Neural progenitor cell (in vitro differentiated cells): ENCODE data around the gene ZMIZ1. TPM values are rescaled to one million over a fixed set of nuclear protein-coding genes. Genes with fewer than 3 reads are reported as not detected.
A peak's percentile ranks its signal among the peaks of the same experiment; 100 is the strongest.

Experiments used
- DNase-seq: peaks from one replicate; pipeline ENCODE4 v3.0.0-alpha.2; 2016; ENCODE audit warnings: low spot score
- H2AFZ ChIP-seq: fragments of 200-600 bp; sonication (generic); replicated peaks from 2 replicates; pipeline ENCODE4 v1.6.1; 2016; ENCODE audit warnings: antibody characterized with exemption
- H3F3A ChIP-seq: fragments of 200-600 bp; sonication (generic); 2 replicates; pipeline ENCODE4 v1.6.1; 2016; ENCODE audit warnings: antibody characterized with exemption, low read depth
- H3K27ac ChIP-seq: fragments of 200-600 bp; sonication (generic); 2 replicates; pipeline ENCODE4 v1.5.1; 2016; ENCODE audit warnings: mild to moderate bottlenecking
- H3K27me3 ChIP-seq: fragments of 200-600 bp; sonication (generic); 2 replicates; pipeline ENCODE4 v1.6.1; 2016; ENCODE audit warnings: mild to moderate bottlenecking, moderate library complexity
- H3K36me3 ChIP-seq: fragments of 200-600 bp; sonication (generic); 2 replicates; pipeline ENCODE4 v1.5.1; 2016
- H3K4me1 ChIP-seq: fragments of 200-600 bp; sonication (generic); 2 replicates; pipeline ENCODE4 v1.6.1; 2016; ENCODE audit warnings: mixed run types
- H3K4me2 ChIP-seq: fragments of 200-600 bp; sonication (generic); 2 replicates; pipeline ENCODE4 v1.6.1; 2016
- H3K4me3 ChIP-seq: fragments of 200-600 bp; sonication (generic); 2 replicates; pipeline ENCODE4 v1.5.1; 2016
- H3K79me2 ChIP-seq: fragments of 200-600 bp; sonication (generic); 2 replicates; pipeline ENCODE4 v1.6.1; 2016; ENCODE audit warnings: low read depth
- H3K9ac ChIP-seq: fragments of 200-600 bp; sonication (generic); 2 replicates; pipeline ENCODE4 v1.6.1; 2016
- H3K9me3 ChIP-seq: fragments of 200-600 bp; sonication (generic); 2 replicates; pipeline ENCODE4 v1.5.1; 2016; ENCODE audit warnings: low read depth
- H4K20me1 ChIP-seq: fragments of 200-600 bp; sonication (generic); 2 replicates; pipeline ENCODE4 v1.6.1; 2016; ENCODE audit warnings: low read depth
- H3K27ac Mint-ChIP-seq: 3 replicates; pipeline ENCODE4 v1.8.0; 2021; ENCODE audit warnings: mixed read lengths
- H3K27me3 Mint-ChIP-seq: 2 replicates; pipeline ENCODE4 v1.8.0; 2022; ENCODE audit warnings: low read depth, mild to moderate bottlenecking, inconsistent platforms, moderate library complexity, mixed read lengths; ENCODE audit not compliant: insufficient read depth
- H3K36me3 Mint-ChIP-seq: 3 replicates; pipeline ENCODE4 v1.8.0; 2021; ENCODE audit warnings: mixed read lengths
- H3K4me1 Mint-ChIP-seq: 3 replicates; pipeline ENCODE4 v1.8.0; 2021; ENCODE audit warnings: mixed read lengths
- H3K4me3 Mint-ChIP-seq: 3 replicates; pipeline ENCODE4 v1.8.0; 2021; ENCODE audit warnings: mild to moderate bottlenecking, moderate library complexity, mixed read lengths
- H3K9me3 Mint-ChIP-seq: 3 replicates; pipeline ENCODE4 v1.8.0; 2020; ENCODE audit warnings: mixed read lengths
- CTCF ChIP-seq: fragments of 200-600 bp; sonication (generic); IDR thresholded peaks from 2 replicates; pipeline ENCODE4 v1.5.1; 2017; ENCODE audit warnings: antibody characterized with exemption, mild to moderate bottlenecking
- EZH2 ChIP-seq: fragments of 200-600 bp; sonication (generic); IDR thresholded peaks from 2 replicates; pipeline ENCODE4 v1.6.1; 2017; ENCODE audit warnings: antibody characterized with exemption, mild to moderate bottlenecking, moderate library complexity
- EZH2phosphoT487 ChIP-seq: fragments of 200-600 bp; sonication (generic); IDR thresholded peaks from 2 replicates; pipeline ENCODE4 v1.6.1; 2017; ENCODE audit warnings: antibody characterized with exemption
- total RNA-seq: library from RNA; depleted of rRNA; stranded (reverse); fragments of >200 nt; gene quantifications from 2 replicates; pipeline ENCODE4 v1.2.3, GENCODE V29; 2015; ENCODE audit warnings: low replicate concordance

ZMIZ1 gene
- total RNA-seq, 1 donor from 2014 or later = 5.8 TPM

- TF ChIP-seq CTCF (peak; percentile 7), EZH2 (no peak)
- peaks cover 100% of the 10 kb centered on the region for H4K20me1 ChIP-seq
- no peak overlapping the region for H3K27ac ChIP-seq
- no peaks in the 10 kb centered on the region for H3K9me3 ChIP-seq
- no peak overlapping the region for H3K4me3 ChIP-seq
- Mint-ChIP-seq H3K36me3 (peaks cover 5% of the 10 kb centered on the region), H3K27me3 (peaks cover 2% of the 10 kb centered on the region), H3K4me1 (peaks cover 69% of the 10 kb centered on the region), H3K27ac (no peak overlapping the region), H3K4me3 (no peak overlapping the region), H3K9me3 (no peaks in the 10 kb centered on the region)
- H3K36me3 ChIP-seq = no peaks in the 10 kb centered on the region
- no peaks in the 10 kb centered on the region for H3K27me3 ChIP-seq
- H3F3A ChIP-seq = no peaks in the 10 kb centered on the region
- H3K79me2 ChIP-seq = peaks cover 80% of the 10 kb centered on the region
- no peak for DNase-seq
- H3K9ac ChIP-seq = no peak overlapping the region
- peaks cover 17% of the 10 kb centered on the region for H3K4me1 ChIP-seq
- H2AFZ ChIP-seq = no peak overlapping the region
- H3K4me2 ChIP-seq = no peak overlapping the region
These were observed 33.7 kb downstream of the ZMIZ1 start for GRCh38 chr10:79102498-79102874.

- no peak overlapping the region for H3K27ac Mint-ChIP-seq
- H3K36me3 ChIP-seq = no peaks in the 10 kb centered on the region
- H3K4me1 ChIP-seq = peaks cover 19% of the 10 kb centered on the region
- peaks cover 100% of the 10 kb centered on the region for H4K20me1 ChIP-seq
- H3K4me3 ChIP-seq = no peak overlapping the region
- no peaks in the 10 kb centered on the region for H3K9me3 Mint-ChIP-seq
- no peak overlapping the region for H3K9ac ChIP-seq
- no peaks in the 10 kb centered on the region for H3F3A ChIP-seq
- no peak overlapping the region for H3K4me2 ChIP-seq
- H3K4me3 Mint-ChIP-seq = no peak overlapping the region
- H3K27me3 ChIP-seq = no peaks in the 10 kb centered on the region
- TF ChIP-seq CTCF (no peak), EZH2 (no peak), EZH2phosphoT487 (no peak)
- DNase-seq = no peak
- H2AFZ ChIP-seq = no peak overlapping the region
- H3K79me2 ChIP-seq = peaks cover 78% of the 10 kb centered on the region
- no peaks in the 10 kb centered on the region for H3K9me3 ChIP-seq
- H3K4me1 Mint-ChIP-seq = peaks cover 71% of the 10 kb centered on the region
- no peak overlapping the region for H3K27ac ChIP-seq
- H3K36me3 Mint-ChIP-seq = peaks cover 5% of the 10 kb centered on the region
- H3K27me3 Mint-ChIP-seq = peaks cover 2% of the 10 kb centered on the region
These were observed 34.4 kb downstream of the ZMIZ1 start for GRCh38 chr10:79103129-79103528.

GRCh38 chr10:79103585-79103984 is 34.8 kb downstream of the ZMIZ1 start:
- no peak overlapping the region for H3K4me3 ChIP-seq
- no peaks in the 10 kb centered on the region for H3K9me3 ChIP-seq
- no peak for DNase-seq
- TF ChIP-seq EZH2phosphoT487 (no peak), EZH2 (no peak), CTCF (no peak)
- H3K9ac ChIP-seq = no peak overlapping the region
- H3K4me1 Mint-ChIP-seq = peaks cover 68% of the 10 kb centered on the region
- H4K20me1 ChIP-seq = peaks cover 99% of the 10 kb centered on the region
- peaks cover 5% of the 10 kb centered on the region for H3K36me3 Mint-ChIP-seq
- peaks cover 78% of the 10 kb centered on the region for H3K79me2 ChIP-seq
- H3K36me3 ChIP-seq = no peaks in the 10 kb centered on the region
- H3K4me1 ChIP-seq = peaks cover 19% of the 10 kb centered on the region
- H3K27me3 ChIP-seq = no peaks in the 10 kb centered on the region
- H3K4me2 ChIP-seq = no peak overlapping the region
- H3K27ac Mint-ChIP-seq = no peak overlapping the region
- no peak overlapping the region for H2AFZ ChIP-seq
- no peaks in the 10 kb centered on the region for H3K9me3 Mint-ChIP-seq
- H3K27ac ChIP-seq = no peak overlapping the region
- H3K4me3 Mint-ChIP-seq = no peak overlapping the region
- H3K27me3 Mint-ChIP-seq = peaks cover 2% of the 10 kb centered on the region
- H3F3A ChIP-seq = no peaks in the 10 kb centered on the region
